HG03139 (cell line): ENCODE results near the gene NOX3.
"Not testable (repeated sequence)": the region's sequence is repeated elsewhere in the genome, so short reads cannot be mapped to it uniquely, and the experiment has no call there.

Experiments
- ATAC-seq: cut with Tn5 transposase; IDR thresholded peaks from one replicate; pipeline ENCODE4 v1.9.1; 2021; ENCODE audit not compliant: unreplicated experiment

Gene NOX3

DNA sequence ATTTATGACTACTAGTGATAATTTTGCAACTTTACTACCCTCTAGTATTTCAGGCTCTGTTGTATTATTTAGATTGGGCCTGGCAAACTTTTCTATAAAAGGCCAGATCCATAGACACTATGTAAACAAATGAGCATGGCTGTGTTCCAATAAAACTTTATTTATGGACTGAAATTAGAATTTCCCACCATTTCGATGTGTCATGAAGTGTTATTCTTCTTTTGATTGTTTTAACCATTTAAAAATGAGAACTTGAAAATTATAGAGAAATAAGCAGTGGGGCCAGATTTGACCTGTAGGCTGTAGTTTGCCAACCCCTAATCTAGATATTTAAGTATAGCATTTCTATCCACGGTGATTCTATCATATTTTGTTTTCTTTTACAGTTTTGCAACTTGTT, 79.8 kb downstream of the NOX3 start:
- ATAC-seq, result no peak

DNA sequence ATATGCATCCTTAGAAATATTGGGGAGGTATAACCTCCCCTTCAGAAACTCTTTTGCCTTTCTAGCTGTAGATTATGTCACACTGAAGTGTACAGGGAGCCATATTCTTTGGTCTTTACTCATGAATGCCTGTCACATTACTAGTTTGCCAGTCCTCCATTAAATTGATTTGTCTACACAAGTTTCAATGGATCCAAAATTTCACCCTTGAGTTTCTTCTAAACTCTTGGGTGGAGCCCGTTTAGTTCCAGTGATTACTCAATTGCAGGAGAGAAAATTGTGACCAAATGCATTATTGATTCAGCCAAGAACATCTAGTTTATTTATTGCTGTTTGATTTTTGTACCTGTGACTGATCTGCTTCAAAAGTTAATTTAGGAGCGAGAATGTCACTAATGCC, 81.0 kb downstream of the NOX3 start:
- no peak for ATAC-seq

DNA sequence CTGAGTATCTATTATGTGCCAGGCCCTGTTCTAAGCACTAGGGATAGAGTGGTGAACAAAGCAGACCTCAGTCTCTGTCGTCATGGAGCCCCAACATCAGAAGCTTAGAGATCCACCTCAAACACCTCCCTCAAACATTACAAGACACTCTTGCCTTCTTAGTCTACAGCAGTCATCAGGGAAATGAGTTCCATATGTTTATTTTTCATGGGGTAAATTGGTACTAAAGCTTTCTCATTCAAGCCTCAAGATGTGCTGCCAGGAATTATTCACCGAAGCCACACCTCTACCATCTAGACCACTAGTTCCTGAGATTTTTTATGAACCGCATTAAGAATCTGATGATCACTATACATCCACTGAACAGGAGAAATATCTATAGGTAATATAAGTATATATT, 82.4 kb downstream of the NOX3 start:
- ATAC-seq, result no peak

DNA sequence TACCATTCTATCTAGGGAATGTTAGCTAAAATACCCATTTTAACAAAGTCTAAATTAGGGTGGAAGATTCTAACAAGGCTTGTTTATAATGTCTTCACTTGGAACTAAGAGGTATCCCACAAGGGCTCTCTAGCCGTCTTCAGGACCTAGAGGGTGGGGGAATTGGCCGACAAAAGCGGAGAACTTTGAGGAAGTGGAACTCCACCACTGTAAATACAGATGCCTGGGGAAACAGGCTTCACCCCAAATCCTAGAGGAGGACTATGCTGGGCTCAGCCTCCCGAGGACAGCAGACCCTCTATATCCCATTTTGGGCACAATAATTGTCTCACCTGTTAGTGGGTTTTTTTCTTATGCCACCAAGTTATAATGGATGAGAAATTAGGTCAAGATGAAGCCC, 83.4 kb downstream of the NOX3 start:
- ATAC-seq, result no peak

DNA sequence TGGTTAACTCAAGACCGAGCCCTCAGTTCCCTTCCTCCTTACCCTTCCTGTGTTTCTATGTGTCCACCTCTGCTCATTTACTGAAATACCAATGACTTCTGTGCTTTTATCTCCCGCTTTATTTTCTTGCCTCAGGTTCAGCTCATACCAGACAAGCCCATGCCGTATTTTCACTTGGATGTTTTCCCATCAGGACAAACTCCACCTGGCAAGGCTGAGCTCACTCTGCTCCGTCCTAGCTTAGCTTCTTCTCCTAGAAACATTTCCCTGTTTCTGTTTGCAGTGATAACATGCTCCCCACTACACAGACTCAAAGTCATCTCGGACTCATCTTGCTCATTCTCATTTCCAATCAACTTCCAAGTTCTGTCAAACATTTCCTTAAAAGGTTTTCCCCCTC, 84.4 kb downstream of the NOX3 start:
- no peak for ATAC-seq

DNA sequence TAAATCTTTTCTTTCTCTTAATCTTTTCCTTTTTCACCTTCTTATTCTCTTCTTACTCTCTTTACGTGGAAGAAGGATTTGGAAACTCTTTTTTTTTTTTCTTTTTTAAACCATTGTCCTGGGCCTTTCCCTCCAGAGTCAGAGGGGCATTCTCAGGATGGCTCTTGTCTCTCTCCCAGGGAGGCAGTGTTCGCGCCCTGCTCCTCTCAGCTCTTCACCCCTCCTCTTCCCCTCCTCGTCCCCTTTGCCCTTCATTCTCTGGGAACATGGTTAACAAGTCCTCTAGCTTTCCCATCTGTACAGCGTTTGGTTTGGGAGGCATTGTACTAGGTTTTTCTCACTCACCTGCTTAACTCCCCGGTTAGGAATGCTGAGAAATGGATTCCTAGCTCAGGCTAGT, 89.3 kb downstream of the NOX3 start:
- no peak for ATAC-seq

DNA sequence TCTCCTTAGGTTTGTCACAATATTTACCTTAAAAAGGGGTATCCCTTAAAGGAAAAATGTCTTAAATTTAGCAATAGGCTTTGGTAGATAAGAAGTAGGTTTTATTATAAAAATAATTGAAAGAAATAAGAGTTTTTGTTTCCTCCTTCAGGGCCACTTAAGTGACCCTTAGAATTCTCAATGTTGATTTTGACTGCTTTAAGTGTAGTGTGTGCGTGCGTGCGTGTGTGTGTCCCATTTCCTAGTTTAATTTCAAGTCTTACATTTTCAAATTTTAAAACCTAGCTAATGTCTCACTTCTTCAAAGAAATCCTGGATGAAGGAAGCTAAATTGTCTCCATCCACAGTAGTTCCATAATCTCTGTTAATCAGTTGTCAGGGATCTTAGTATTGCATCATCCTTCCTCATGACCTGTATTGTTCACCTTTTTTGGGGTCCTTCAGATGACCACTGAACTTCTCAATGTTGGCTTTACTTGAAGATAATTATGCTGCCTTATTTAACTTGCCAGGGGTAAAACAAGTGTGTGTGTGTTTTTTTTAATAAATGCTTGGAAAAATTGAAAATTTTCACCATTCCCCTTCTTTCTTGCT, 90.7 kb downstream of the NOX3 start:
- ATAC-seq, result no peak

DNA sequence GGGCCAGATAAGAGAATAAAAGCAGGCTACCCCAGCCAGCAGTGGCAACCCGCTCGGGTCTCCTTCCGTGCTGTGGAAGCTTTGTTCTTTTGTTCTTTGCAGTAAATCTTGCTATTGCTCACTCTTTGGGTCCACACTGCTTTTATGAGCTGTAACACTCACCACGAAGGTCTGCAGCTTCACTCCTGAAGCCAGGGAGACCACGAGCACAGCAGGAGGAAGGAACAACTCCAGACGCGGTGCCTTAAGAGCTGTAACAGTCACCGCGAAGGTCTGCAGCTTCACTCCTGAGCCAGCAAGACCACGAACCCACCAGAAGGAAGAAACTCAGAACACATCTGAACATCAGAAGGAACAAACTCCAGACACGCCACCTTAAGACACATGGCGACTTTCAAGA, 91.6 kb downstream of the NOX3 start:
- ATAC-seq, result not testable (repeated sequence)

DNA sequence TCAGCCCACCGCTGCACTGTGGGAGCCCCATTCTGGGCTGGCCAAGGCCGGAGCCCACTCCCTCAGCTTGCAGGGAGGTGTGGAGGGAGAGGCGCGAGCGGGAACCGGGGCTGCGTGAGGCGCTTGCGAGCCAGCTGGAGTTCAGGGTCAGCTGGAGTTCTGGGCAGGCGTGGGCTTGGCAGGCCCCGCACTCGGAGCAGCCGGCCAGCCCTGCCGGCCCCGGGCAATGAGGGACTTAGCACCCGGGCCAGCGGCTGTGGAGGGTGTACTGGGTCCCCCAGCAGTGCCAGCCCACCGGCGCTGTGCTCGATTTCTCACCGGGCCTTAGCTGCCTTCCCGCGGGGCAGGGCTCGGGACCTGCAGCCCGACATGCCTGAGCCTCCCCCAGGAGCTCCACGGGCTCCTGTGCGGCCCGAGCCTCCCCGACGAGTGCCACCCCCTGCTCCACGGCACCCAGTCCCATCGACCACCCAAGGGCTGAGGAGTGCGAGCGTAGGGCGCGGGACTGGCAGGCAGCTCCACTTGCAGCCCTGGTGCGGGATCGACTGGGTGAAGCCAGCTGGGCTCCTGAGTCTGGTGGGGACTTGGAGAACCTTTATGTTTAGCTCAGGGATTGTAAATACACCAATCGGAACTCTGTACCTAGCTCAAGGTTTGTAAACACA, 92.5 kb downstream of the NOX3 start:
- not testable (repeated sequence) for ATAC-seq

DNA sequence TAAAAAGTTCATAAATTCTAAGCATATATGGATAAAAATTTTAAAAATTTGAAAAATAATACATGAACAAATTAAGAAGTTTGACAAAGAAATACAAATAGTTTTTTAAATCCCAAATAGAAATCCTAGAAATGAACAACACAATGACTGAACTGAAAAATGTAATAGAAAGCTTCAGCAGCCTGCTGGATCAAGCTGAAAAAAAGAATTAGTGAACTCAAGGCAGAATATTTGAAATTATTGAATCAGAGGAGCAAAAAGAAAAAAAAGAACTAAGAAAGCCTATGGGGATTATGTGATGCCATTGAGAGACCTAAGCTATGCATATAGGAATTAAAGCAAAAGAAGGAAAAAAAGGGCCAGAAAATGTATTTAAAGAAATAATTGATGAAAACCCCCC, 101.5 kb downstream of the NOX3 start:
- ATAC-seq, result no peak

DNA sequence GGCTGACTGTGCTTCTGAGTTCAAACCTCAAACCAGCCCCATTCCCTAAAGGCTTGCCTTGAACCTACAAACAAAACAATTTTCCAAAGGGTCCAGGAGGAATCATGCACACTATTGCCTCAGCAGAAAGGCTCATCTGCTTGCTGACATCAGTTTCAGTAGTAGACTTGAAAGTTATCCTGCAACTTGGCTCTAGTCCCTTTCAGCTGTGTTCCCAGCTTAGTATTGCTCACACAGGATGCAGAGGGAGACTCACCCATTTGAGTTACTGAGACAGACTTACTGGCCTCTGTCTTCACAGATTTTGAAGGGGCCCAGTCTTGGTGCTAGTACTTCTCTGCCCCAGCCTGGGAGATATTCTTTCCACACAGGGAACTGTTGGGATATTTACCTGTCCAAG, 102.8 kb downstream of the NOX3 start:
- ATAC-seq, result no peak

DNA sequence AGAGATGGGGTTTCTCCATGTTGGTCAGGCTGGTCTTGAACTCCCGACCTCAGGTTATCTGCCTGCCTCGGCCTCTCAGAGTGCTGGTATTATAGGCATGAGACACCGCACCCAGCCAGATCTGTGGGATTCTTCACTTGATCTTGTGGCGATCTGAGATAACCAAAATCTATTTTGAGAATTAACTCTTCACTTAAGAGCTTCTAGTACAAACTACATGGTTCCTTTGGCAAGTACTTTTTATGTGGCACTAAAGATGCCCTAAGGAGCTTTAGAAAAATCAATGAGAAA, 103.6 kb downstream of the NOX3 start:
- no peak for ATAC-seq

DNA sequence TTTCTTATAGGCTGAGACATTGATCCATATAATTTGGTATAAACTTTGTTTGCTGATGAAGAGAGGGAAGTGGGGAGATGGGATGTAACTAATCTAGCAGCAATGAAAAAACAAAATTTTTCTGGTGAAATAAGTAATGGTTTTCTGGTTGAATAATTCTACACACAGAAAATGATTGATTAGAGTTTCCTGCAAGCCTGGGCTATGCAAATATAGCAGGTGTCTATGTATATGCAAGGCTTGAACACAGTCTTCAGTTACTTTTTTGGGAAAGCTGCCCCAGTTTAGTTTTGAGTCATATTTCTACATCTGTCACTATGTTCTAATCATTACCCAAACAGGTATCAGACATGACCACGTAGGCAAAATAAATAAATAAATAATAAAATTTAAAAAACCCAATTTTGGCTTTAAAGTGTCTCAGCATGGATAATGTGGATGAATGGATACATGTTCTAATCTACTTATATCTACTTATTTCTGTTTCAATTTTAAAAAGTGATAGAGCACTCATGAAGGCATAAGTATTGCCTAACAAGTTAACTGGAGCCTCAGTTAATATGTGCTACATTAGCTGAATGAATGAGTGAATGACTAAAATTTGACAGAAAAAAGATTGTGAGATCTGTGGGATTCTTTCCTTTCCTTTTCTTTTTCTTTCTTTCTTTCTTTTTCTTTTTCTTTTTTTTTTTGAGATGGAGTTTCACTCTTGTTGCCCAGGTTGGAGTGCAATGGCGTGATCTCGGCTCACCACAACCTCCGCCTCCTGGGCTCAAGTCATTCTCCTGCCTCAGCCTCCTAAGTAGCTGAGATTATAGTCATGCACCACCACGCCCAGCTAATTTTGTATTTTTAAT, 104.1 kb downstream of the NOX3 start:
- ATAC-seq, result peak; percentile 87

DNA sequence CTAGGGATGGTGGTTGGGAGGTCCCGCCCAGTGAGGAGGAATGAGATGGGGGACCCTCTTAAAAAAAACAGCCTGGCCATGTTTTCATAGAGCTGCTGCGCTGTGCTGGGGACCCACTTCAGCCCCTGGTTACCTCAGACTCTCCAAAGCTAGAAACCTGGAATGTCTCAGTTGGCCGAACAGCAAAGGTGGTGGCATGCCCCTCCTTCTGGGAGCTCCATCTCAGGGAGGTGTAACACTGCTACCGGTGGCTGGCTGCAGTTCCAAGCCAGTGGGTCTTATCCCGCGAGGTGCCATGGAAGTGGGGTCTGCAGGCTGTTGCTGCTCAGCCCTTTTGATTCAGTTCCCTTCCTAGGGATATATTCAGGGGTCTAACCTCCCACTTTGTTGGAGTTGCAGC, 105.7 kb downstream of the NOX3 start:
- ATAC-seq, result no peak

DNA sequence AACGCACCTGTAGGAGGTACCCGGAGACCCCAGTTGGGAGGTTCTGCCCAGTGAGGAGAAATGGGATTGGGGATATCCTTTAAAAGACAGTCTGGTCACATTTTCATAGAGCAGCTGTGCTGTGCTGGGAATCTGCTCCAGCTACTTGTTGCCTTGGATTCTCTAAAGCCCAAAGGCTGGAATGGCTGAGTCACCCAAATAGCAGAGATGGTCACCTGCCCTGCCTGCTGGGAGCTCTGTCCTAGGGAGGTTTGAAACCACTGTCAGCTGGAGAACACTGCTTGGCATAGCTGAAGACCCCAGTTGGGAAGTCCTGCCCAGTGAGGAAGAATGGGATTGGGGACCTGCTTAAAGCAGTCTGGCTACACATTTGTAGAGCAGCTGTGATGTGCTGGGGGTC, 106.5 kb downstream of the NOX3 start:
- no peak for ATAC-seq

DNA sequence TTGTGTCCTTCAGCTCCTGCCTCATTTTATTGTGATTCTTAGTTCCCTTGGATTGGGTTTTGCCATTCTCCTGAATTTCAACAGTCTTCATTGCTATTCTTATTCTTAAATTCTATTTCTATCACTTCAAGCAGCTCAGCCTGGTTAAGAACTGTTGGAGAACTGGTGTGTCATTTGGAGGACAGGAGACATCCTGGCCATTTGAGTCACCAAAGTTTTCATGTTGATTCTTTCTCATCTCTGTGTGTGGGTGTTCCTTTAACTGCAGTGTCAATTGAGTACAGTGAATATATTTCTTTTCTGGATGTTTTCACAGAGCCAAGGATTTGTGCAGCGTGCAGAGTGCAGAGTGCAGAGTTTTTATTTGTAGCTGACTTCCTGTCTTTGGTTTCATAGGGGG, 107.8 kb downstream of the NOX3 start:
- ATAC-seq, result no peak

DNA sequence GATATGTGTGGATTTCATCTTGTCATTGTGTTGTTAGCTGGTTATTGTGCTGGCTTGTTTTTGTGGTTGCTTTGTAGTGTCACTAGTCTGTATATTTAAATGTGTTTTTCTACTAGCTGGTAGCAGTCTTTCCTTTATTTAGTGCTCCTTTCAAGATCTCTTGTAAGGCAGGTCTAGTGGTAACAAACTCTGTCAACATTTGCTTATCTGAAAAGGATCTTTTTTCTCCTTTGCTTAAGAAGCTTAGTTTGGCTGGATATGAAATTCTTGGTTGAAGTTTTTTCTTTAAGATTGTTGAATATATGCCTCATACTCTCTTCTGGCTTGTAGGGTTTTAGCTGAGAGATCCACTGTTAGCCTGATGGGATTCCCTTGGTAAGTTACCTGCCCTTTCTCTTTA, 108.7 kb downstream of the NOX3 start:
- ATAC-seq, result no peak
